ENCODE measurements around the gene NLGN1. TPM values are rescaled to one million over a fixed set of nuclear protein-coding genes. Genes with fewer than 3 reads are reported as not detected.

NLGN1 gene
- total and polyA plus RNA-seq, 2 of the 8 experiments (the other 6 are each of a cell fraction or from before 2014, with no cell fraction given), result 7.8 to 14.8 TPM

DNA sequence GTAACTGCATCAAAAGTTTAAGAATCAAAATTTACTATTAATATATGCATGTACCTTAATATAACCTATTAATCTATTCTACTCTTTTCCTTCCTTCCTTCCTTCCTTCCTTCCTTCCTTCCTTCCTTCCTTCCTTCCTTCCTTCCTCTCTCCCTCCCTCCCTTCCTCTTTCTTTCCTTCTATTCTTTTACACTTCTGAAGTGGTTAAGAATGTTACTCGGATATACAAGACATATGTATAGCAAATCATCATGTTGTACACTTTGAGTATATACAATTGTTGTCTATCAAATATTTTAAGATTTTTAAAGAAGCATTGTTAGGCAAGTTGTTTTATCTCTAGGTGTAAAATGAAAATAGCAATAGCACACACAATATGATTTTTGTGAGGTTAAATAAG is 748.5 kb downstream of the NLGN1 start (continued):
- no peak for TF ChIP-seq HDAC2 (IDR thresholded peaks at IDR 0.05; ENCODE audit: borderline replicate concordance in 1 of 2, low read depth in 2 of 2, low read length in 2 of 2)
